H1 (cell line): ENCODE data around the gene SMARCA2. TPM values are rescaled to one million over a fixed set of nuclear protein-coding genes. Genes with fewer than 3 reads are reported as not detected.

Source experiments
- CHD1 ChIP-seq: IDR thresholded peaks from 2 replicates; pipeline ENCODE4 v1.6.1; 2012; ENCODE audit warnings: low read depth, low read length, improper control_type of control experiment
- EP300 ChIP-seq, 2 experiments: IDR thresholded peaks; 1 replicate in 1 of 2; 2 replicates in 1 of 2; pipeline ENCODE4 v1.6.1; 2011 to 2012; ENCODE audit warnings: low read depth in 2 of 2, low read length in 2 of 2, mild to moderate bottlenecking in 2 of 2, borderline replicate concordance in 1 of 2, inconsistent platforms in 1 of 2, moderate library complexity in 1 of 2
- KDM4A ChIP-seq: IDR thresholded peaks from one replicate; pipeline ENCODE4 v1.7.1; 2012; ENCODE audit warnings: low read depth, mild to moderate bottlenecking, moderate library complexity, low read length, inconsistent platforms; ENCODE audit not compliant: severe bottlenecking
- POLR2AphosphoS5 ChIP-seq: IDR thresholded peaks from 2 replicates; pipeline ENCODE4 v1.6.1; 2011; ENCODE audit warnings: low read depth, low read length
- TBP ChIP-seq: IDR thresholded peaks from 2 replicates; pipeline ENCODE4 v1.6.1; 2011; ENCODE audit warnings: low read depth, low read length, improper control_type of control experiment
- polyA plus RNA-seq, 7 experiments: library from polyadenylated mRNA; depleted of rRNA in 3 of 7; stranded (reverse) in 5 of 7; unstranded in 2 of 7; fragments of >200 nt in 5 of 7; fragments of 200-250 nt in 2 of 7; gene quantifications; 1 replicate in 5 of 7; 2 replicates in 1 of 7; 4 replicates in 1 of 7; pipeline versions ENCODE4 v1.2.1 to v1.2.3, GENCODE V29; 2011 to 2013; ENCODE audit warnings: missing spikeins in 2 of 7, mixed read lengths in 2 of 7
- total RNA-seq: library from RNA; stranded (reverse); fragmentation: NEBNext Ultra II Directional; extraction: Animal tissue kit (Norgen Biotek cat#: 25700); gene quantifications from 2 replicates; pipeline ENCODE4 v1.2.1, GENCODE V29; 2021

Gene SMARCA2
- total and polyA plus RNA-seq, 2 of the 8 experiments (the other 6 are each of a cell fraction or from before 2014, with no cell fraction given), result 6.3 to 21.7 TPM

GRCh38 chr9:2144619-2145018, 129.5 kb downstream of the SMARCA2 start (continued):
- TF ChIP-seq CHD1, result no peak
- TF ChIP-seq POLR2AphosphoS5, result no peak
- no peak for TF ChIP-seq TBP
- TF ChIP-seq EP300 (IDR thresholded peaks at IDR 0.05; ENCODE audit: borderline replicate concordance in 1 of 2, low read depth in 2 of 2, low read length in 2 of 2), result no peak
- TF ChIP-seq KDM4A, result no peak
